NCI-H82 treated with DMSO at 0.1 percent for 48 hours (cell line): ENCODE data around the gene MTMR10.
A peak's percentile ranks its signal among the peaks of the same experiment; 100 is the strongest.

Experiments
- DNase-seq: peaks from one replicate; lab custom pipeline; 2025; ENCODE audit not compliant: unreplicated experiment; lab: John Stamatoyannopoulos, UW

MTMR10 gene, protein sequence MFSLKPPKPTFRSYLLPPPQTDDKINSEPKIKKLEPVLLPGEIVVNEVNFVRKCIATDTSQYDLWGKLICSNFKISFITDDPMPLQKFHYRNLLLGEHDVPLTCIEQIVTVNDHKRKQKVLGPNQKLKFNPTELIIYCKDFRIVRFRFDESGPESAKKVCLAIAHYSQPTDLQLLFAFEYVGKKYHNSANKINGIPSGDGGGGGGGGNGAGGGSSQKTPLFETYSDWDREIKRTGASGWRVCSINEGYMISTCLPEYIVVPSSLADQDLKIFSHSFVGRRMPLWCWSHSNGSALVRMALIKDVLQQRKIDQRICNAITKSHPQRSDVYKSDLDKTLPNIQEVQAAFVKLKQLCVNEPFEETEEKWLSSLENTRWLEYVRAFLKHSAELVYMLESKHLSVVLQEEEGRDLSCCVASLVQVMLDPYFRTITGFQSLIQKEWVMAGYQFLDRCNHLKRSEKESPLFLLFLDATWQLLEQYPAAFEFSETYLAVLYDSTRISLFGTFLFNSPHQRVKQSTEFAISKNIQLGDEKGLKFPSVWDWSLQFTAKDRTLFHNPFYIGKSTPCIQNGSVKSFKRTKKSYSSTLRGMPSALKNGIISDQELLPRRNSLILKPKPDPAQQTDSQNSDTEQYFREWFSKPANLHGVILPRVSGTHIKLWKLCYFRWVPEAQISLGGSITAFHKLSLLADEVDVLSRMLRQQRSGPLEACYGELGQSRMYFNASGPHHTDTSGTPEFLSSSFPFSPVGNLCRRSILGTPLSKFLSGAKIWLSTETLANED

DNA sequence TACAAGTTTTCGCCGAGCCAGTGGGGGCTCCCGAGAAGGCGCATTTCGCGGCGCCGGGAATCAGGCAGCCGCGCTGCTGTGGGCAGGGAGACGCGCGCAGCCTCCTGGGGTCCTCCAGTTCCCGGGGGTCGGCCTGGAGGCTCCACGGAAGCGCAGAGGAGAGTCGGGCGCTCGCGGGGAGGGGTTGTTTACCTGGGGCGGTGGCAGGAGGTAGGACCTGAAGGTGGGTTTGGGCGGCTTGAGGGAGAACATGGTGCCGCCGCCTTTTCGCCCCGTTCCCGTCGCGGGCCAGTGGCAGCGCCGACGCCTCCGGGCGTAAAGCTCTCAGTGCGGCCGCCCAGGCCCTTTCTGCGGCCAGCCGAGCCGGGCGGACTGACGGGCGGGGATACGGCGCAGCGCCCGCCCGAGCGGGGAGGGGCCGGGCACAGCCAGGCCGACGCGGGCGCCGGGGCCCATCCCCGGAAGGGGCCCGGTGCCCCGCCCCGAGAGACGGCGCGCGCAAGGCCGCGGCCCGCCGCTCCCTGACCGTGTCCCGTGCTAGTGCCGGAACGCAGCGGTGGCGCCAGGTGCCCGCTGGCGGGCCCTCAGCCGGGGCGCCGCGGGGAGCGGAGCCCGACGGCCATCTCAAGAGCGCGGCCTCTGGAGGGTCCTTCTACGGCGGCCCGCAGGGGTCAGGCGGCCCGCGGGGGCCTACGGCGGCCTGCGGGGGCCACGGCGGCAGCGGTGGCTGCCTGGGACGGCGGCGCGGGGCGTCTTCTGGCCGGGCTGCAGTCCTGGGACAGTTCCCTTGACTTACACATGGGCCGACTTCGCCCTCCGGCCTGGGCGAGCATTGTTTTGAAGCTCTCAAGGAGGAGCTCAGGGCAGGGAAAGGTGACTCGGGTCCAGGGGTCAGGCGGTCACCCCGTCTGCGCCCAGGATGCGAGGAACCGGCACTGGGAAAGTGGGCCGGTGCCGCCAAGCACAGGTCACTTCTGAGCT lies at the start of gene MTMR10:
TSS of gene MTMR10 (minus strand) at position 374 of the 981 bp plus-strand sequence. CDS start at position 252, 122 bp downstream.
- peak; percentile 36 for DNase-seq

DNA sequence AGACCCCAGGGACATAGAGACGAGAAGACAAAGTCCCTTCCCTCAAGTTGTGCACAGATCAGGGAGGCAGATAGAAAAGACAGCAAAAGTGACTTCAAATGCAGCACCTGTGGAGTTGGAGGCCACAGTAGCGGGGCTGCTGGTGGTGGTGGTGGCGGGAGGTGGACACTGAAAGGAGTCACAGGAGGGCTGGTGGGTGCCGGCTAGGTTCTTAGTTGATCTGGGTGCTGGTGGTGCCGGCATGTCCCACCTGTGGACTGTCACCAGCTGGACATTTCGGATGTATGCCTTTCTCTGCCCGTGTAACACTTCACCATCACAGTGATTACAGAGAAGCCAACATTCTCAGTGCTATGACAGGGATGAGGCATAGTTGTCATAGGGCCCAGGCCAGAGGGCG lies 49.2 kb upstream of the MTMR10 start:
- DNase-seq: no peak

DNA sequence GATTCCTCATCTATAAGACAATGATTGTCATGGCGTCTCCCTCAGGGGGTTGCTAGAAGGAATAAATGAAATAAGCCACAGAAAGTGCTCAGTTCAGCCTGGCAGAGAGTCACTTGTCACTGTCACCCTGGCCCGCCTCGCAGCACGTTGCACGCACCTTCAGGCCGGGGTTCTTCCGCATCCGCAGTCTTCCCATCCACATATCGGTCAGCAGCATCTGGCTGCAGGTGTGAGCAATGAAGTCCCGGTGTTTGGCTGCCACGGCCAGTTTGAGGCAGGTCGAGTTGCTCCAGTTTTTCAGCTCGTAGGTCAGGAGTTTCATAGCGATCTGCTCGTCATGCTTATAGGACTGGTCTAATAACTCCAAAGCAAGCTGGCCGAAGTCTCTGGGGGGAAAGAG lies 48.5 kb upstream of the MTMR10 start:
- no peak for DNase-seq

DNA sequence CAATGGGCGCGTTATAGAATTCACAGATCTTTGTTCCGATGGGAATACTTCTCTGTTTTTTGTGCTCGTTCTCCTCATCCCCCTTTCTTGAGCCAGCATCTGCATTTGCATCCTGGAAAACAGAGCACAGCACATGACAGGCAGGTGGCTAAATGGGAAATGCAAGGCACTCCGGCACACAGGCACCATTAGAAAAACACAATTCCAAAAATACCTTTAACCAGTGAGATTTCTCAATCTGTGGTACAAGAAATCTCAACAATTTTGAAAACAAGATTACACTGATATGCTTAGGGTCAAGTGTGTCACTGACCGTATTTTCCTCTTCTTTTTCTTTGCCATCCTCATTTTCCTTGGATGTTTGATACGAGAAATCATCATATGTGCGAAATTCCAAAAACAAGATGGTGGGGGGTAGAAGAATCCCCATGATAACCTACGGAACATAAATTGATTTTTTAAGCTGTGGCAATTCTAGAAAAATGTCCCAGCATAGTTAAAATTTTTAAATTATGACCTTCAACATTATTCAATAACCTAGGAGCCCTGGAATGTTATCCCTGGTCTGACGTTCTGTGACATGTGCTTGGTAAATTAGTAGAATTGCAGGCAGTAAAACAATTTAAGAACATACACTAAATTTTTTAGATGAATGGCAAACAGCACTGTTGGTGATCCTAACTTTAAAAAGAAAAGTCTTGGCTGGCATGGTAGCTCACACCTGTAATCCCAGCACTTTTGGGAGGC lies 46.5 kb upstream of the MTMR10 start:
- no peak for DNase-seq

DNA sequence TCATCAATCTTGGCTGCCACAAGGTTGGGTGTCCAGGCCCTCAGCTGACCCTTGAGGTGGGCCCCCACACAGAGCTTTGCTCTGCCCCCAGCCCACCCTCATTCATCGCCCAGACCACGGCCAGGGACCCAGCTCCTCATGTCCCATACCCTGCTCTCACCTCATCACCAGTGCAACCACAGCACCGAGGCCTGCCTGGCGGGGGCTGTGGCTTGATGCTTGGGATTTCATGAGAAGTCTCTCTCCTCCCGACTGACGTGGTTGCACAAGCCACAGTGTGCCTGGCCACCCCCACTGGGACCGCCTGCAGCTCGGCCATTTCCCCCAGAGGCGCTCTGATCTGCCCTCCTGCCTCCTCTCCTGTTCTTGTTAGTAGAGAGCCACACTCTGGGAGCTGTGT lies 45.4 kb upstream of the MTMR10 start:
- DNase-seq: no peak

DNA sequence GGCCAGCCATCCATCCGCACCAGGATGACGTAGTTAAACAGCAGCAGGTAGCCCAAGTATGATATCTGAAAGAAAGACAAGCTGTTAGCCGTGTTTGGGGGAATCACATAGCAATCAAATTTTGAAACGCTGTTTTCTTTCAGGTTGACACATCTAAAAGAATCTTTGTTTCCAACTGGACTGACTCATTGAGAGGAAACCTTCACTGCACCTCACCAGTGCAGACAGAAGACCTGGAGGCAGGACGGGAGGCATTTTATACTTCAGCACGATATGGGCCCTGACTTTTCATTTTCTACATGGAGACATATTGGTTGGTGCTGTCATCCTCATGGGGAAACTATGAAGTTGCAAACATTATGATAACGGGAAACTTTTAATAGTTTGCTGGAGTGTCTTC lies 44.2 kb upstream of the MTMR10 start:
- DNase-seq: no peak

DNA sequence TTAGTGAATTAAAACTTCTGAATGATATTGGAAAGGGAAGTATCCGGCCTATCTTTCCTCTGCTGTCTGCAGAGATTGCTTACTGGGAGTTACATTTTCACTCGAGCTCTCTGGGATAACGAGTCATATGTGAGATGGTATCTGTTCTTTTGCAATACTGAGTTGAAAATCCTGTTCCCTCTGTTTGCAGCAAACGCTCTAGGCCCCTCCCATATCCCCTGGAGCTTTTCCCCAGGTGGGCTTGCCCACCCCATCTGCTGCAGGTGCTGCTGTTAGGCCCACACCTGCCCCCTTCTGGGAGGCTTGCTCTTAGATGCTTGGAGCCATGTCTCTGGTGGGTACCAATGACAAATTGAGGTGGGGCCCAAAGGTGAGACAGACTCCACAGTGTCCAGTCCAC lies 42.7 kb upstream of the MTMR10 start:
- no peak for DNase-seq

DNA sequence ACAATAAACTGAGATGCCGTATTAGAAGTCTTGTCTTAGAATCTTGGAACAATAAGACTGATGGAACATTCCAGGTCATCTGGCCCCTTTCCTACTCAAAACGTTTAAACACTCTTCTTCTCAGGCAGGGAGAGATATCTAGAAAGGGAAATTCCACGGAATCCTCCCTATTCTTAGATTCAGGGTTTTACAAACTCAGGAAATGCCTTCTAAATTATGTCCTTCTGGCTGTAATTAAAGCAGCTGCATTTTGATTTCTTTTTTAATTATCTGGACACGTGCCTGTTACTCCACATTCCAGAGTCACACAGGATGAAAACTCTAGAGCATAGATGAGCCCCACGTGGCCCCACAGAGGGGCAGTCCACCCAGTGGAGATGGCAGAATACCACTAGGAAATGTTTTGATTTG lies 41.5 kb upstream of the MTMR10 start:
- no peak for DNase-seq

DNA sequence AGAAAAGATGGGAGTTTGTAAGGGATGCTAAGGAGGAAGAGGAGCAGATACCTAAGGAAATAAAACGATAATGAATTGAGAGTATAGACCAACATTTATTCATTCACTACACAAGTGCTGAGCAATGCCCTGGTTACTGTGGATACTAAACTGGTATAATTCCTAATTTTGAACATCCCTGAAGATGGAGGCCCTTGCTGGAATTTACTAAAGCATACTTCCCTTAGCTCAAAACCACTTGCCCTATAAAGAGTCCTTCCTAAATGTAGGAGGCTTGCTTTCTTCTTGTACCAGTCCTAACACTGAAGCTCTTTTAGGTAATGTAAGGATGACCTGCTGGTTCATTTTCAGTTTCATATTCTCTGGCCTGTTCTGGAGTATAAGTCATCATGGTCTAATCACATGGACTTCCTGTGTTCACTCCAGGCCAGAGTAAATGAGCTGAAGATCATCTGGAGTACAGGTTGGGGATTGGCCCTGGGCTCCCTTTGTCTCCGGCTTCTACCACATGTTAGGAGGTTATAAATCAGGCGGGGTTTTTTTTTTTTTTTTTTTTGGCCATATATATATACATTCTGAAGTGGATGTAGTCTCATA lies 40.1 kb upstream of the MTMR10 start:
- DNase-seq: no peak

DNA sequence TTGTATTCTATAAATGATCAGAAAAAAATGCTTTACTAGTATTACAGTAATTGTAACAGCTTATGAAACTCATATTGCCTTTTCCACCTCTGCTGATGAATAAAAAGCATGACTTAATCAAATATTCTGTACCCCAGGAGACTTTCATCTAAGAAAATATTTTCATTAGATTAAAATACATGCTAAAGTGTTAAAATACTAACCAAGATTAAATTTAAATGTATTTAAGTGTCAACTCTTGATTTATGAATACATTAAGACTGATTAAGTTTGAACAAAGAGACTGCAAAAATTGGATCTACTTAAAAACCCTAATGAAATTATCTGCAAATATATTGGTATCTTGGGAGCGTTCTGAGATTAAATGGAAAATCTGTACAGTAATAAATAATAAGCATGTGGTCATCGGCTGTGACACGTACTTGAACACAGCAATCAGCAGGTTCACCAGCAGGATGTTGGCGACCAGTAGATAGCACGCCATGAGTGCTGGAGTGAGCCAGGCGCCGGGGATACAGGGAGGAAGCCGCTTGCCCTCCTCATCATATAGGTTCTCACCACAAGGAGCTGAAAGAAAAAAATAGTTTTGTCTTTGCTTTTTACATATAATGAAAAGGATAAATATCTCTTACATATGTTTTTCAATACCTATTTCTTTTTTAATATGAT lies 36.6 kb upstream of the MTMR10 start:
- DNase-seq: peak; percentile 73

DNA sequence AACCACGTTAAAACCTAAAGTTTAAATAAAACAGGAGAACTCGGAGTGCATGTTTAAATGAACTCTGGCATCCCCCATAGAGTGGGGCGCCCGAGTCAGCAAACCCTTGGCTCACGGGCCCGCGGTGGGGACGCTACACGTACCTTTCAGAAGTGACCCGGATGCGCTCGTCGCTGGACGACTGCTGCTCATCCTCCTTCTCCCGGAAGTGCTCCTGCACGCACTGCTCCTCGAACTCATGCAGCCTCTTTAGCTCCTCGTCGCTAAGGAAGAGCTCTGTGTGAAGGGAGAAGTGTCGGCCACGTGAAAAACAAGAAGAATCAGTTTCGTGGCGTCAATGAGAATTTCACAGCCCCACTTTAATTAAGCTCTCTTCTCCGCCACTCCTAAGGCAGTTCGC lies 34.6 kb upstream of the MTMR10 start:
- DNase-seq: no peak

DNA sequence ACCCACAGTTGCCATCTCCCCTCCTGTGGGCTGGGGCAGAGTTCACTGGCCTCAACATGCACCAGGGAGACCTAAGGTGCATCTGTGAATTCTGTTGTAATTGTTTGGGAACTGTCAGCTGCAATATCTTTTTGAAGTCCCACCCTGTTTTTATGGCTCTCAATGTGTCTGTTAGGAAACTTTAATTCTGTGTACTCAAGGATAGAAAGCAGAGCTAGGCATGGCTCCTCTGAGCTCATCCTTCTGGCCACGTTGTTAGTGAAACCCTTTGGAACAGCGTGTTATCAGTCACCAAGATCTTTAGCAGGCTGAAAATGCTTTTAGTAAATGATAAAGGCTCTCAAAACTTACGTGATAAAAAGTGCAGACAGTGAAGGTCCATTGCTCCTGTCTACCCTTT lies 33.6 kb upstream of the MTMR10 start:
- DNase-seq: no peak

DNA sequence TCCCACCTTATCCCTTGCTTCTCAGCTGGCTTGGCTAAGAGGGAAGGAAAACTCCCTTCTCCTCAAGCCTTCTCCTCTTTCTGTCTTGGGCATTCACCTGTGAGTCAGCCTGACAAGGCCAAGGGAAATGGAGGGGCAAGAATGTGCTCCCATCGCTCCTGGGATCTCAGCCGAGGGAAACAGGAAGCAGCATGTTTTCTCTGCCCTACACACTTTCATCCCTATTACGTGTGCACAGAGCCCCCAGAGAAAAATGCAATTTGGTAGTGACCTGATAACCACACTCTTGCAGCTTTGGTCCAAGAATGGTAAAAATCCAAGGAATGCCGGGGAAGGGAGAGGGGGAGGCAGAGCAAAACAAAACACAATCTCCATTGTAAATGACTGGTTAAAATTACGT lies 32.9 kb upstream of the MTMR10 start:
- no peak for DNase-seq

DNA sequence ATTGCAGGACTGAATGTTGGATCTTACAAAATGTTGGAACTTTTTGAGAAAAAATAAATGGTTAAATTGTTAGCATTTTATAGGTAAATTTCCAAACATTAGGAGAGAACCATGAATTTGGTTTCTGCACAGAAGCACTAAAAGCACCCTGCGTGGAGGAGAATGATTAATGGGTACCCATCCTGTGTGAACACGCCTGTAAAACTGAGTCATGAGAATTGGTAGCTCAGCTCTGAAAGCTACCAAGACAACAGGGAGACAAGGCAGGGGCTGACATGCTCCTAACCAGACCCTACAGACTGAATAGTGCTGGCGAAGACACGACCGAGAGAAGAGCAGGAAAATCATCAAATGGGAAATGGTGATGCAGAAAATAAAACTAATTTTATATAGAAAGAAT lies 32.4 kb upstream of the MTMR10 start:
- no peak for DNase-seq

DNA sequence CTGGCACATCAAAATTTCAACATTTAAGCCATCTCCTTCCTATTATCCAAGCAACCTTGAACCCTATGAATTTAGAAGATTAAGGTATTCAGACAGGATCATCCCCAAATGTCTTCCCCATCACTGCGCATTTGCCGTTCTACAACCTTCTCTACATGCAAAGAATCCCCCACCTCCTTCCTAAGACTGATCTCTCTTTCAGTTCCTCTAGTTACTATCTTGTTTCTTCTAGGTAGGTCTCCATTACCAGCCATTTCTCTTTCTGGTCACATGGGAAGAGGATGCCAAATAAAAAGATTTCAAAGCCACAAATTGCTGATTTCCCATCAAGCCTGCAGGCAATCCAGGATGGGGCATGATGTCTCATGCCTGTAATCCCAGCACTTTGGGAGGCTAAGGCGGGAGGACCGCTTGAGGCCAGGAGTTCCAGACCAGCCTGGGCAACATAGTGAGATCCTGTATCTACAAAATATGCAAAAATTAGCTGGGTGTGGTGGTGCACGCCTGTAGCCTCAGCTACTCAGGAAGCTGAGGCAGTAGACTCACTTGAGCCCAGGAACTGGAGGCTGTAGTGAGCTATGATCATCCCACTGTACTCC lies 29.7 kb upstream of the MTMR10 start:
- DNase-seq: no peak

DNA sequence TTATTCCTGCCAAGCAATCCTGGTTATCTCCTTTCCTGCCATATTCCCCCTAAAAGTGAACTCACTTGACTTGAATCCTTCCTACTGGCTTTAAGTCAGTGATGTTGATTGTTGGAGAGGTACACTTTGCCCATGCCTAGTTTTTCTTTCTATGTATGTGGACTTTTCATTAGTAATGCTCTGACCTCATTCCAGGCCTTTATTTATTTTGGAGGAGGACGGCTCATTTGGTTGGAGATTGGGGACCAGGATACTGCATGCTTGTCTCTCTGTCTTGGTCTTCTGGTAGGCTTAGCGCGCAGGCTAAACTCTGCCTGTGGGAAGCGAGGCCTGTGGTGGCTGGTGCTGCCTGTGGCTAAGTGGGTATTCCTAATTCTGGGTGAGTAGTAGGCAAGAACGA lies 29.1 kb upstream of the MTMR10 start:
- DNase-seq: no peak

DNA sequence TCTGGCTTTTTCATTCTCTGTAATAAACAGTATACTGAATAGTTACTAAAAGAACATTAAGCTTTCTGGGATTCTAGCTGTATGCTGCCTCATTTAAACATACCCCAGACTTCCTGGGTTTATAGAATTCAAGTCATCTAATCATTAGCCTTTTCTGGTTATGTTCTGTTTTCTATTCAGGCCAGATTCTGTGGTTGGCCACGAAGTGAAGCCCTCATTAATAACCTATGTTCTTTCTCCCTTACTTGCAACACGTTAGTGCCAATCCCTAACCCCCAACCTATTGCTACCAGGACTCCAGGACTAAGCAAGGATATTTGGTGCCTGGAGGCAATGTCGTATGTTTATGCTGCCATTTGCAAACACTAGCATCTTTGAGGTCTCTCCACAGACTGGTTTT lies 28.6 kb upstream of the MTMR10 start:
- DNase-seq: no peak

DNA sequence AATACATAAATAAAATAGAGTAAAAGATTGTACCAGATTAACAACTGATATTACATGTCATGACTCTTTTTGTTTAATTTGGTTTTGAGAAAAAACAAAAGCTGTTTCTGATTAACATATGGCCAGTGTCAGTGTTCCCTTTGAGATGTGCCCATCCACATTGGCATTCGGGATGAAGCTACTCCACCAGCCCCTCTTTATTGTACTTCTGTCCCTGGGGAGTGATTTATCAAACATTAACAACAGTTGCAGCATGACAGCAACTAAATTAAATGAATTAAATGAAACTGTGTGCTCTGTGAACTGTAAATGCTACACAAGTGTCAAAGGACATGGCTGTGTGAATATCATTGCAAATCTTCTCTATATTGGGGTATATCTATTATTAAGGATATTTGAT lies 25.9 kb upstream of the MTMR10 start:
- no peak for DNase-seq

DNA sequence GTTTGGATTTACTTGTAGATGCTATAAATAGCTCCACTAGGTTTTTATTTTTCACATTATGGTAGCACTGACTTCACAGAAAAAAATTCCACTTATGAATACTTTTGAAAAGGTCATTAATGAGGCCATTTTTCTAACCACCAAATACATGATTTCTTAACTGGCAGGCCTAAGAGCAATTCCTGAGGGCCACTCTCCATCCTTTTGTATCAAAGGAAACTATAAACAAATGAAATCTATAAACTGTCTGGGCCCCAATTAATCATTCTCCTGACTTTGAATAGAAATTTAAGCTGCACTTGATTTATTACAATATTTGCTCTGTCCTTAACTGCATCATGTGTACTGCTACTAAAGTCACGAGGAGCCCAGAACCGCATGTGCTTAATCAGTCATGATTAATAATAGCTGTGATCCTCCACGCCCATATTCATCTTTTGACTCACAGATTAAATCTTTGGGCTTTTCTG lies 25.1 kb upstream of the MTMR10 start:
- DNase-seq: no peak
